HL-60 (cell line): ENCODE measurements around the gene FUNDC1.
A peak's percentile ranks its signal among the peaks of the same experiment; 100 is the strongest.

Source experiments
- DNase-seq, 2 experiments: peaks; one replicate each; pipeline ENCODE4 v3.0.0-alpha.2; 2010 to 2020; ENCODE audit warnings: low read depth in 1 of 2, low spot score in 1 of 2
- H3K27ac ChIP-seq: fragments of 250-450 bp; sonication (Bioruptor Pico); replicated peaks from 2 replicates; pipeline ENCODE4 v1.5.1; 2020; ENCODE audit warnings: mild to moderate bottlenecking, moderate library complexity
- H3K27me3 ChIP-seq: fragments of 250-450 bp; sonication (Bioruptor Pico); 2 replicates; pipeline ENCODE4 v1.5.1; 2021; ENCODE audit warnings: mild to moderate bottlenecking, moderate library complexity; ENCODE audit not compliant: insufficient read depth, poor library complexity, severe bottlenecking
- H3K4me3 ChIP-seq: replicated peaks from 2 replicates; pipeline ENCODE4 v1.5.1; 2011; ENCODE audit warnings: mild to moderate bottlenecking, control low read depth, low read length; ENCODE audit not compliant: insufficient read depth
- CTCF ChIP-seq: IDR thresholded peaks from one replicate; pipeline ENCODE4 v1.5.1; 2011; ENCODE audit warnings: low read length, control low read depth, inconsistent platforms; ENCODE audit not compliant: insufficient read depth
- GABPA ChIP-seq: IDR thresholded peaks from 2 replicates; pipeline ENCODE4 v1.6.1; 2012; ENCODE audit warnings: low read depth
- POLR2AphosphoS5 ChIP-seq: IDR thresholded peaks from 2 replicates; pipeline ENCODE4 v1.6.1; 2012; ENCODE audit warnings: low read depth
- REST ChIP-seq: IDR thresholded peaks from 2 replicates; pipeline ENCODE4 v1.6.1; 2012; ENCODE audit warnings: low read depth; ENCODE audit not compliant: insufficient replicate concordance
- SPI1 ChIP-seq: IDR thresholded peaks from 2 replicates; pipeline ENCODE4 v1.6.1; 2012; ENCODE audit warnings: low read depth, mild to moderate bottlenecking, borderline replicate concordance

FUNDC1 gene

GRCh38 chrX:44482575-44482974 is 60.1 kb downstream of the FUNDC1 start:
- peak; percentile 31; the same call in 1 of the 2 replicates for TF ChIP-seq SPI1
- TF ChIP-seq POLR2AphosphoS5 = no peak
- no peak for TF ChIP-seq REST
- no peak for TF ChIP-seq GABPA
- no peak for TF ChIP-seq CTCF
- no peak overlapping the region for H3K4me3 ChIP-seq

GRCh38 chrX:44480591-44480990 is 62.1 kb downstream of the FUNDC1 start:
- Histone ChIP-seq H3K4me3 (no peak overlapping the region), H3K27me3 (no peaks in the 10 kb centered on the region), H3K27ac (no peak overlapping the region)
- no peak for TF ChIP-seq REST
- no peak for TF ChIP-seq POLR2AphosphoS5
- TF ChIP-seq GABPA = no peak
- no peak for TF ChIP-seq CTCF
- TF ChIP-seq SPI1 = no peak
- DNase-seq = no peak

More at GRCh38 chrX:44482575-44482974, 60.1 kb downstream of the FUNDC1 start:
- H3K27me3 ChIP-seq = no peaks in the 10 kb centered on the region
- no peak for DNase-seq
- no peak overlapping the region for H3K27ac ChIP-seq

GRCh38 chrX:44474410-44474809 is 68.2 kb downstream of the FUNDC1 start:
- Histone ChIP-seq H3K4me3 (no peak overlapping the region), H3K27ac (no peak overlapping the region), H3K27me3 (no peaks in the 10 kb centered on the region)
- no peak for DNase-seq
- TF ChIP-seq POLR2AphosphoS5 (no peak), GABPA (no peak), REST (no peak), CTCF (no peak), SPI1 (no peak)
